Fibroblast of lung (primary cell): ENCODE measurements around the gene CRYGS.

ENCODE experiments used
- EZH2 ChIP-seq: IDR thresholded peaks from 2 replicates; pipeline ENCODE4 v1.5.1; 2012; ENCODE audit warnings: low read length, control low read depth, mild to moderate bottlenecking; ENCODE audit errors: missing control alignments
- TF ChIP-seq, protein P1 (sequence below), 2 donors: IDR thresholded peaks in 1 of 2; conservative IDR thresholded peaks in 1 of 2; 1 replicate in 1 of 2; 2 replicates in 1 of 2; pipeline ENCODE4 v1.5.1; 2011 to 2012; ENCODE audit warnings: low read length in 2 of 2, control low read depth in 1 of 2, inconsistent platforms in 1 of 2, low read depth in 1 of 2, mild to moderate bottlenecking in 1 of 2

DNA sequence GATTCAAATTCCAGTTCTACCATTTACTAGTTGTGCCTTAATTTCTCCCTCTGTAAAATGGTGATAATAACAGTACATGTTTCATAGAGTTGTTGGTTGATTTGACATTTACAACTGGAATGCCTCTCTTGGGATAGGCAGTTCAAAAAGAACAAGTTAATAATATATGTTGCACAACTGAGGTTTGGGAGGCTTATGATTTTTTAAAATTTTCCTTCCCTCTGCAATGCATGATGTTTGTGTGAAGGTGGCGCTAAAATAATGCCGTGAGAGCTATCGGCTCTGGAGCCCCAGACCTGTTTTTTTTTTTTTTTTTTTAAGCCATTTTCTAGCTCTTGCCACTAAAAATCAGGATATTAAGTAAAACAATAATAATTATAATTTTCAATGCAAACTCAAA lies 44.9 kb upstream of the CRYGS start:
- TF ChIP-seq, protein P1, sequence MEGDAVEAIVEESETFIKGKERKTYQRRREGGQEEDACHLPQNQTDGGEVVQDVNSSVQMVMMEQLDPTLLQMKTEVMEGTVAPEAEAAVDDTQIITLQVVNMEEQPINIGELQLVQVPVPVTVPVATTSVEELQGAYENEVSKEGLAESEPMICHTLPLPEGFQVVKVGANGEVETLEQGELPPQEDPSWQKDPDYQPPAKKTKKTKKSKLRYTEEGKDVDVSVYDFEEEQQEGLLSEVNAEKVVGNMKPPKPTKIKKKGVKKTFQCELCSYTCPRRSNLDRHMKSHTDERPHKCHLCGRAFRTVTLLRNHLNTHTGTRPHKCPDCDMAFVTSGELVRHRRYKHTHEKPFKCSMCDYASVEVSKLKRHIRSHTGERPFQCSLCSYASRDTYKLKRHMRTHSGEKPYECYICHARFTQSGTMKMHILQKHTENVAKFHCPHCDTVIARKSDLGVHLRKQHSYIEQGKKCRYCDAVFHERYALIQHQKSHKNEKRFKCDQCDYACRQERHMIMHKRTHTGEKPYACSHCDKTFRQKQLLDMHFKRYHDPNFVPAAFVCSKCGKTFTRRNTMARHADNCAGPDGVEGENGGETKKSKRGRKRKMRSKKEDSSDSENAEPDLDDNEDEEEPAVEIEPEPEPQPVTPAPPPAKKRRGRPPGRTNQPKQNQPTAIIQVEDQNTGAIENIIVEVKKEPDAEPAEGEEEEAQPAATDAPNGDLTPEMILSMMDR (conservative IDR thresholded peaks at IDR 0.05 in 1 of 2, IDR thresholded peaks at IDR 0.05 in 1 of 2; ENCODE audit: low read depth in 1 of 2, low read length in 2 of 2) = peak in 1 of 2 donors; percentile 40
- TF ChIP-seq EZH2 = no peak
